GM12878 (cell line): ENCODE results near the gene PEF1. TPM values are rescaled to one million over a fixed set of nuclear protein-coding genes. Genes with fewer than 3 reads are reported as not detected.

Experiments
- ATAC-seq: fragments of 200-7000 bp; cut with Tn5 transposase; 3 replicates; pipeline ENCODE4 v1.9.1; 2020; ENCODE audit warnings: mild to moderate bottlenecking, moderate library complexity
- BruUV-seq: library from RNA; stranded (reverse); fragments of 400-500 nt; replicated peaks from 2 replicates; lab custom pipeline; 2021; lab: Mats Ljungman, UMichigan
- CTCF ChIA-PET: fragments of 300-600 bp; sonication (Branson Sonifier 250); formaldehyde crosslinking; extraction: SDS; loops from one replicate; lab custom pipeline; 2021; ENCODE audit warnings: inconsistent platforms; lab: Yijun Ruan, JAX
- POLR2A ChIA-PET: fragments of 350-600 bp; formaldehyde crosslinking; extraction: SDS; loops from one replicate; lab custom pipeline; 2021; ENCODE audit warnings: inconsistent platforms; lab: Charles Lee
- RAD21 ChIA-PET: fragments of 300-600 bp; sonication (Branson Sonifier 250); formaldehyde crosslinking; loops from one replicate; lab custom pipeline; 2023; ENCODE audit warnings: antibody characterized with exemption; ENCODE audit not compliant: unreplicated experiment; lab: Charles Lee
- SMC1A ChIA-PET: fragments of 300-600 bp; sonication (Branson Sonifier 250); formaldehyde crosslinking; loops from one replicate; lab custom pipeline; 2023; ENCODE audit not compliant: unreplicated experiment, uncharacterized antibody; lab: Charles Lee
- DNase-seq: peaks from one replicate; pipeline ENCODE4 v3.0.0-alpha.2; 2011; ENCODE audit warnings: low read depth, low spot score
- FAIRE-seq: peaks from 3 replicates; lab custom pipeline; 2011; peaks lifted over from hg19 to GRCh38; lab: Jason Lieb, UNC
- H2AFZ ChIP-seq: 2 replicates; pipeline ENCODE4 v1.6.0; 2011; ENCODE audit warnings: low read depth, low read length, control low read depth; ENCODE audit not compliant: control insufficient read depth
- H3K27ac ChIP-seq: 2 replicates; pipeline ENCODE4 v1.5.1; 2011; ENCODE audit warnings: control low read depth; ENCODE audit not compliant: control insufficient read depth, insufficient read depth
- H3K27me3 ChIP-seq, 2 experiments: replicated peaks in 1 of 2; 2 replicates each; pipeline versions ENCODE4 v1.6.0 to v1.6.1; 2011; ENCODE audit warnings: low read length in 1 of 2; ENCODE audit not compliant: control insufficient read depth in 2 of 2, insufficient read depth in 2 of 2
- H3K36me3 ChIP-seq, 2 experiments: 2 replicates each; pipeline ENCODE4 v1.5.1; 2011; ENCODE audit warnings: low read length in 1 of 2; ENCODE audit not compliant: control insufficient read depth in 2 of 2, insufficient read depth in 2 of 2
- H3K4me1 ChIP-seq: 2 replicates; pipeline ENCODE4 v1.6.1; 2011; ENCODE audit warnings: mild to moderate bottlenecking, low read length, moderate library complexity, mixed read lengths; ENCODE audit not compliant: control insufficient read depth, insufficient read depth
- H3K4me2 ChIP-seq: 2 replicates; pipeline ENCODE4 v1.6.0; 2011; ENCODE audit warnings: control low read depth; ENCODE audit not compliant: control insufficient read depth, insufficient read depth
- H3K4me3 ChIP-seq: fragments of 200-600 bp; sonication (generic); 2 replicates; pipeline ENCODE4 v1.5.1; 2016
- H3K79me2 ChIP-seq: 2 replicates; pipeline ENCODE4 v1.6.0; 2011; ENCODE audit warnings: low read length; ENCODE audit not compliant: control insufficient read depth, insufficient read depth
- H3K9ac ChIP-seq: 2 replicates; pipeline ENCODE4 v1.8.0; 2011; ENCODE audit warnings: low read length, control low read depth, mixed read lengths; ENCODE audit not compliant: control insufficient read depth, insufficient read depth
- H3K9me3 ChIP-seq: replicated peaks from 3 replicates; pipeline ENCODE4 v1.5.1; 2011; ENCODE audit warnings: mild to moderate bottlenecking, low read length; ENCODE audit not compliant: control insufficient read depth, insufficient read depth
- H4K20me1 ChIP-seq: 2 replicates; pipeline ENCODE4 v1.6.0; 2011; ENCODE audit not compliant: control insufficient read depth, insufficient read depth
- ATF2 ChIP-seq: IDR thresholded peaks from 2 replicates; pipeline ENCODE4 v1.6.1; 2012; ENCODE audit warnings: low read length, inconsistent platforms
- BHLHE40 ChIP-seq, 2 experiments: fragments of 450-650 bp in 1 of 2; IDR thresholded peaks; 2 replicates each; pipeline ENCODE4 v1.6.1; 2011 to 2017; ENCODE audit warnings: low read depth in 2 of 2, borderline replicate concordance in 1 of 2, improper control_type of control experiment in 1 of 2, low read length in 1 of 2, mild to moderate bottlenecking in 1 of 2
- CBX5 ChIP-seq: sonication (generic); IDR thresholded peaks from 2 replicates; pipeline ENCODE4 v1.6.1; 2016; ENCODE audit warnings: low read depth, moderate library complexity, mild to moderate bottlenecking, inconsistent platforms
- E4F1 ChIP-seq: fragments of 450-650 bp; IDR thresholded peaks from 2 replicates; pipeline ENCODE4 v1.6.1; 2018; ENCODE audit warnings: borderline replicate concordance, mild to moderate bottlenecking; ENCODE audit not compliant: partially characterized antibody
- HDAC6 ChIP-seq: fragments of 200-600 bp; sonication (generic); IDR thresholded peaks from one replicate; pipeline ENCODE4 v1.8.0; 2017; ENCODE audit warnings: antibody characterized with exemption; ENCODE audit not compliant: unreplicated experiment
- IRF5 ChIP-seq: fragments of 450-650 bp; IDR thresholded peaks from 2 replicates; pipeline ENCODE4 v1.6.1; 2017; ENCODE audit warnings: borderline replicate concordance
- JUNB ChIP-seq: IDR thresholded peaks from 2 replicates; pipeline ENCODE4 v1.6.1; 2016; ENCODE audit warnings: antibody characterized with exemption, mild to moderate bottlenecking
- KDM1A ChIP-seq: fragments of 200-600 bp; sonication (generic); IDR thresholded peaks from 2 replicates; pipeline ENCODE4 v1.6.1; 2016; ENCODE audit warnings: borderline replicate concordance
- KLF5 ChIP-seq: fragments of 450-650 bp; IDR thresholded peaks from 2 replicates; pipeline ENCODE4 v1.6.1; 2014; ENCODE audit warnings: mild to moderate bottlenecking; ENCODE audit not compliant: partially characterized antibody
- MTA2 ChIP-seq: fragments of 450-650 bp; IDR thresholded peaks from 2 replicates; pipeline ENCODE4 v1.6.1; 2016; ENCODE audit warnings: low read depth, mild to moderate bottlenecking, moderate library complexity
- NBN ChIP-seq: fragments of 450-650 bp; IDR thresholded peaks from 2 replicates; pipeline ENCODE4 v1.6.1; 2016
- NFIC ChIP-seq: IDR thresholded peaks from 2 replicates; pipeline ENCODE4 v1.6.1; 2012; ENCODE audit warnings: low read depth, mild to moderate bottlenecking, inconsistent platforms, low read length, moderate library complexity
- NFYB ChIP-seq: IDR thresholded peaks from 2 replicates; pipeline ENCODE4 v1.6.1; 2011; ENCODE audit warnings: low read depth, mild to moderate bottlenecking, low read length, improper control_type of control experiment, moderate library complexity; ENCODE audit not compliant: insufficient read depth
- NRF1 ChIP-seq: conservative IDR thresholded peaks from 2 replicates; pipeline ENCODE4 v1.6.1; 2011; ENCODE audit warnings: mild to moderate bottlenecking, low read depth, low read length, improper control_type of control experiment
- PBX3 ChIP-seq: IDR thresholded peaks from 2 replicates; pipeline ENCODE4 v1.6.1; 2011; ENCODE audit warnings: mild to moderate bottlenecking, low read depth, low read length, moderate library complexity; ENCODE audit not compliant: insufficient replicate concordance
- RELA ChIP-seq: fragments of 450-650 bp; IDR thresholded peaks from 2 replicates; pipeline ENCODE4 v1.8.0; 2014; ENCODE audit warnings: borderline replicate concordance; ENCODE audit not compliant: partially characterized antibody
- SPI1 ChIP-seq: IDR thresholded peaks from 2 replicates; pipeline ENCODE4 v1.6.1; 2011; ENCODE audit warnings: low read depth, mild to moderate bottlenecking, low read length, moderate library complexity, borderline replicate concordance; ENCODE audit not compliant: insufficient read depth
- TCF12 ChIP-seq: IDR thresholded peaks from 2 replicates; pipeline ENCODE4 v1.6.1; 2011; ENCODE audit warnings: low read depth, mild to moderate bottlenecking, low read length
- WGBS: methylation state at CpG from one replicate; pipeline ENCODE4 v1.1.6; 2016; ENCODE audit warnings: low lambda C conversion rate; ENCODE audit not compliant: insufficient replicate concordance, insufficient coverage; ENCODE audit errors: missing lambda C conversion rate; 5-methylcytosine and 5-hydroxymethylcytosine counted together
- in situ Hi-C: fragments of 300-500 bp; cut with MboI; formaldehyde crosslinking; loops from 9 replicates; pipeline ENCODE4 v1.14.3; 2018; ENCODE audit warnings: mixed read lengths
- intact Hi-C: fragments of 100-400 bp; cut with micrococcal nuclease; formaldehyde crosslinking; loops from one replicate; pipeline ENCODE4 v1.14.2; 2022; ENCODE audit not compliant: unreplicated experiment
- polyA plus RNA-seq, 11 experiments: library from polyadenylated mRNA; depleted of rRNA in 4 of 11; unstranded in 6 of 11; stranded (reverse) in 5 of 11; fragments of >200 nt; fragmentation: Nextera tagmentation in 4 of 11; fragmentation: Illumina TruSeq in 1 of 11; extraction: Ambion mirVana in 4 of 11; extraction: Trizol in 1 of 11; gene quantifications; 1 replicate in 1 of 11; 2 replicates in 10 of 11; pipeline versions ENCODE4 v1.2.1 to v1.2.3, GENCODE V29; 2011 to 2016; ENCODE audit warnings: inconsistent platforms in 2 of 11, missing spikeins in 2 of 11, low read depth in 1 of 11
- total RNA-seq, 4 experiments: library from RNA; depleted of rRNA in 3 of 4; stranded (reverse); fragments of >200 nt in 3 of 4; fragmentation: Illumina TruSeq in 1 of 4; extraction: Trizol in 1 of 4; gene quantifications; 2 replicates each; pipeline versions ENCODE4 v1.2.1 to v1.2.3, GENCODE V29; 2013 to 2021

The PEF1 gene
- total and polyA plus RNA-seq, 10 of the 15 experiments (the other 5 are each of a cell fraction or from before 2014, with no cell fraction given): 27.1 to 107 (median 79.0) TPM

- in situ Hi-C loops: no loop called here
- ChIA-PET RAD21 (interaction anchor here (0.6 to 2.1 kb wide), 8 partner anchors 11 to 644 kb away, joined by 3 to 8 read pairs (median 4); no protein-coding TSS in a partner anchor), SMC1A (interaction anchor here (0.7 to 2.5 kb wide), 9 partner anchors 10 to 139 kb away, joined by 3 to 17 read pairs (median 3); no protein-coding TSS in a partner anchor), POLR2A (no interaction called here), CTCF (interaction anchor here (0.6 to 4.4 kb wide), 14 partner anchors 11 to 211 kb away, joined by 3 to 22 read pairs (median 4); no protein-coding TSS in a partner anchor)
- H3K27ac ChIP-seq: peak overlapping the region; percentile 47
- no peaks in the 10 kb centered on the region for H3K36me3 ChIP-seq
- peak; percentile 95 for FAIRE-seq
- H3K4me3 ChIP-seq: no peak overlapping the region
- WGBS: 14% methylated on average over 4 of the region's 4 CpGs
- no peak overlapping the region for H3K9ac ChIP-seq
- peak; percentile 96 for DNase-seq
- peaks cover 11% of the 10 kb centered on the region for H3K4me1 ChIP-seq
- no peaks in the 10 kb centered on the region for H3K79me2 ChIP-seq
- intact Hi-C loops: no loop called here
- H4K20me1 ChIP-seq: no peaks in the 10 kb centered on the region
- H3K27me3 ChIP-seq: no peaks in the 10 kb centered on the region
- H3K4me2 ChIP-seq: peak overlapping the region; percentile 21; the same call in 1 of the 2 replicates
- H3K9me3 ChIP-seq: peaks cover 3% of the 10 kb centered on the region; the same call in 2 of the 3 replicates
- ATAC-seq: peak; percentile 98
- peak overlapping the region; percentile 16 for H2AFZ ChIP-seq
- BruUV-seq: no TSS peak
- TF ChIP-seq NBN: peak; percentile 88
- no peak for TF ChIP-seq NRF1
- no peak for TF ChIP-seq E4F1
- TF ChIP-seq NFIC: peak; percentile 95
- peak; percentile 97 for TF ChIP-seq JUNB
- TF ChIP-seq KDM1A: no peak
- TF ChIP-seq MTA2: peak; percentile 92
- peak; percentile 96 for TF ChIP-seq SPI1
- TF ChIP-seq NFYB: no peak
- no peak for TF ChIP-seq HDAC6
- TF ChIP-seq RELA: no peak
- peak; percentile 74 for TF ChIP-seq TCF12
- peak; percentile 97 for TF ChIP-seq ATF2
- peak; percentile 64 to 76; a peak in 3 of 4 replicates for TF ChIP-seq BHLHE40 (IDR thresholded peaks at IDR 0.05; ENCODE audit: borderline replicate concordance in 1 of 2, low read depth in 2 of 2, low read length in 1 of 2)
- TF ChIP-seq PBX3: no peak
- peak; percentile 61 for TF ChIP-seq KLF5
- TF ChIP-seq IRF5: no peak
- peak; percentile 90 for TF ChIP-seq CBX5
Observed at GRCh38 chr1:31605908-31606427, 38.7 kb downstream of the PEF1 start.
